ENCODE results near the gene MYCBPAP. TPM values are rescaled to one million over a fixed set of nuclear protein-coding genes. Genes with fewer than 3 reads are reported as not detected.

MYCBPAP gene
- total and polyA plus RNA-seq, 7 donors = 0.05 to 0.99 (median 0.27) TPM; not detected in 2

DNA sequence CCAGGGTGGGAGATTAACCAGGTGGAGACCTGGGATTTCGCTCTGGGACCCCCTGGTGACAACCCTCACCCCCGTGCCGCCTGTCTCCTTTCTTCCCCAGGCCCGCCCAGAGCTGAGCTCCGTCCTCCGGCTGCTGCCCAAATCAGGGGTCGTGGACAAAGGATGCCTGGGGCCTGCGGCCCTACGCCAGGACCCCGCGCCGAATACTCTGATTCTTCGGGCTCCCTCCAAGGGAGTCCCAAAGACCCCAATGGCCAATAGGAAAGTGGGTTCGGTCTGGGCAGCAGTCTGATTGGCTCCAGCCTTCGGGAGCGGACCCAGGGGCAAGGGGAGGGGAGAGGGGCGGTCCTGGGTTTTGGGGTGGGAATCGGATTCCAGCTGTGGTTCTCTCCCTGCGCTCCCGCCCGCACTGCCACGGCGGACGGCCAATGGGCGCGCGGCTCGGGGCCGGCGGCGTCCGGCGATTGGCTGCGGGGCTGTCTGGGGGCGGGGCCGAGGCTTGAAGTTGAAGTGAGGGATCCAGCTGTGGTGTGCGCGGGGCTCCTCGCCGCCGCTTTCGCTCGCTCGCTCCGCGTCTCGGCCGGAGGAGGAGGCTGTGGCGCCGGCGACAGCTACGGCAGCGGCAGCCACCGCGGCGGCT, 52.1 kb downstream of the MYCBPAP start, which contains the start of gene CACNA1G:
TSS of gene CACNA1G (plus strand) at position 531 of the 640 bp plus-strand sequence. CDS start 745 bp downstream, outside the sequence.
- peak; percentile 92 to 93 for DNase-seq
- TF ChIP-seq, protein P1, sequence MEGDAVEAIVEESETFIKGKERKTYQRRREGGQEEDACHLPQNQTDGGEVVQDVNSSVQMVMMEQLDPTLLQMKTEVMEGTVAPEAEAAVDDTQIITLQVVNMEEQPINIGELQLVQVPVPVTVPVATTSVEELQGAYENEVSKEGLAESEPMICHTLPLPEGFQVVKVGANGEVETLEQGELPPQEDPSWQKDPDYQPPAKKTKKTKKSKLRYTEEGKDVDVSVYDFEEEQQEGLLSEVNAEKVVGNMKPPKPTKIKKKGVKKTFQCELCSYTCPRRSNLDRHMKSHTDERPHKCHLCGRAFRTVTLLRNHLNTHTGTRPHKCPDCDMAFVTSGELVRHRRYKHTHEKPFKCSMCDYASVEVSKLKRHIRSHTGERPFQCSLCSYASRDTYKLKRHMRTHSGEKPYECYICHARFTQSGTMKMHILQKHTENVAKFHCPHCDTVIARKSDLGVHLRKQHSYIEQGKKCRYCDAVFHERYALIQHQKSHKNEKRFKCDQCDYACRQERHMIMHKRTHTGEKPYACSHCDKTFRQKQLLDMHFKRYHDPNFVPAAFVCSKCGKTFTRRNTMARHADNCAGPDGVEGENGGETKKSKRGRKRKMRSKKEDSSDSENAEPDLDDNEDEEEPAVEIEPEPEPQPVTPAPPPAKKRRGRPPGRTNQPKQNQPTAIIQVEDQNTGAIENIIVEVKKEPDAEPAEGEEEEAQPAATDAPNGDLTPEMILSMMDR (IDR thresholded peaks at IDR 0.05) = no peak
- peak within 1 kb of the TSS; percentile 64 for H3K4me3 ChIP-seq
- 0 to 1% (median 1%) methylated on average over 27 to 56 of the region's 56 CpGs for WGBS, 3 donors
- intact Hi-C loops (cut with DNase I) = no loop called here
- no peak within 1 kb of the TSS for H3K27ac ChIP-seq
- peak; percentile 82 to 94 (median 90) for ATAC-seq
- peaks cover 19% of the 10 kb centered on the region for H3K4me1 ChIP-seq
- peaks cover 0 to 72% (median 32%) of the 10 kb centered on the region in 3 donors for H3K27me3 ChIP-seq (ENCODE audit: insufficient read depth in 3 of 3, low read length in 2 of 3)
- peaks cover 0 to 5% of the 10 kb centered on the region in 2 donors for H3K36me3 ChIP-seq (ENCODE audit: insufficient read depth in 1 of 2, low read depth in 1 of 2)
- no peaks in the 10 kb centered on the region for H3K9me3 ChIP-seq

DNA sequence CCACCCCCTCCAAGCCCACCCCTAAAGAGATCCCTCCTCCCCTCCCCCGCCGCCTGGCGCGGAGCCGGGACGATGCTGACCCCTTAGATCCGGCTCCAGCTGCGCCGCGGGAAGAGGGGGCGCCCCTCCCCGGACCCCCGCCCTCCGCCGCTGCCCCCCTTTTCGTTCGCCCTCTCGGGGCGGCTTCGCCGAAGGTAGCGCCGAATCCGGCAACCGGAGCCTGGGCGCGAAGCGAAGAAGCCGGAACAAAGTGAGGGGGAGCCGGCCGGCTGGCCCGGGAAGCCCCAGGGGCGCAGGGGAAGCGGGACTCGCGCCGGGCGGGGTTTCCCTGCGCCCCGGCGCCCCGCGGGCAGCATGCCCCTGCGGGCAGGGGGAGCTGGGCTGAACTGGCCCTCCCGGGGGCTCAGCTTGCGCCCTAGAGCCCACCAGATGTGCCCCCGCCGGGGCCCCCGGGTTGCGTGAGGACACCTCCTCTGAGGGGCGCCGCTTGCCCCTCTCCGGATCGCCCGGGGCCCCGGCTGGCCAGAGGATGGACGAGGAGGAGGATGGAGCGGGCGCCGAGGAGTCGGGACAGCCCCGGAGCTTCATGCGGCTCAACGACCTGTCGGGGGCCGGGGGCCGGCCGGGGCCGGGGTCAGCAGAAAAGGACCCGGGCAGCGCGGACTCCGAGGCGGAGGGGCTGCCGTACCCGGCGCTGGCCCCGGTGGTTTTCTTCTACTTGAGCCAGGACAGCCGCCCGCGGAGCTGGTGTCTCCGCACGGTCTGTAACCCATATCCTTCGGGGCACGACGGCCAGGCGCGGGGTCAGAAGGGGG, 52.9 kb downstream of the MYCBPAP start:
- peak overlapping the region; percentile 64 for H3K4me3 ChIP-seq
- ATAC-seq (no peak), DNase-seq (no peak)
- TF ChIP-seq, protein P1 (IDR thresholded peaks at IDR 0.05) = no peak
- intact Hi-C loops (cut with DNase I) = no loop called here
- no peak overlapping the region for H3K27ac ChIP-seq
- no peaks in the 10 kb centered on the region for H3K9me3 ChIP-seq
- peaks cover 0 to 78% (median 32%) of the 10 kb centered on the region in 3 donors for H3K27me3 ChIP-seq (ENCODE audit: insufficient read depth in 3 of 3, low read length in 2 of 3)
- no peaks in the 10 kb centered on the region for H3K36me3 ChIP-seq (ENCODE audit: insufficient read depth in 1 of 2, low read depth in 1 of 2)
- 0 to 1% (median 1%) methylated on average over 23 to 86 of the region's 88 CpGs for WGBS, 3 donors
- H3K4me1 ChIP-seq = peaks cover 19% of the 10 kb centered on the region

DNA sequence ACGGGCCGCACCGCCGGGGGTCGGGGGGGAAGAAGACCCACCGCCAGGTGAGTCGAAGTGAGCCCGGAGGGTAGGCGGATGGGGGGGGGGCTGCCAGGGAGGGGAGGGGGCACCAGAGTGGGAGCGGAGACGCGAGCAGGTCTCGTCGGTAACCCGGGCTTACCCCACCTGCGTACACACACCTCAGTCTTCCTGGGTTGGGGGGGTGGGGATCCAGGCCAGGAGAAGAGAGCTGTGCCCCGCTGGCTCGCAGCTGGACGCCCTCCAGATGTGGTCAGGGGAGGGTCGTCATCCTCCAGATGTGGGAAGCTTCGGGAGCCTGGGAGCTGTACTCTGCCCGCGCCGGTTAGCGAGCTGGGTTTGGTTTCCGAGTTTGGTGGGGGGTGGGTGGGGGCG, 53.5 kb downstream of the MYCBPAP start:
- H3K27me3 ChIP-seq (ENCODE audit: insufficient read depth in 3 of 3, low read length in 2 of 3) = peaks cover 0 to 82% (median 32%) of the 10 kb centered on the region in 3 donors
- no peak overlapping the region for H3K27ac ChIP-seq
- H3K9me3 ChIP-seq = no peaks in the 10 kb centered on the region
- intact Hi-C loops (cut with DNase I) = no loop called here
- no peak for DNase-seq
- H3K36me3 ChIP-seq (ENCODE audit: insufficient read depth in 1 of 2, low read depth in 1 of 2) = no peaks in the 10 kb centered on the region
- H3K4me1 ChIP-seq = peaks cover 19% of the 10 kb centered on the region
- no peak for ATAC-seq
- TF ChIP-seq, protein P1 (IDR thresholded peaks at IDR 0.05) = no peak
- WGBS, 3 donors = 0 to 3% (median 3%) methylated on average over 8 to 27 of the region's 27 CpGs
- no peak overlapping the region for H3K4me3 ChIP-seq

DNA sequence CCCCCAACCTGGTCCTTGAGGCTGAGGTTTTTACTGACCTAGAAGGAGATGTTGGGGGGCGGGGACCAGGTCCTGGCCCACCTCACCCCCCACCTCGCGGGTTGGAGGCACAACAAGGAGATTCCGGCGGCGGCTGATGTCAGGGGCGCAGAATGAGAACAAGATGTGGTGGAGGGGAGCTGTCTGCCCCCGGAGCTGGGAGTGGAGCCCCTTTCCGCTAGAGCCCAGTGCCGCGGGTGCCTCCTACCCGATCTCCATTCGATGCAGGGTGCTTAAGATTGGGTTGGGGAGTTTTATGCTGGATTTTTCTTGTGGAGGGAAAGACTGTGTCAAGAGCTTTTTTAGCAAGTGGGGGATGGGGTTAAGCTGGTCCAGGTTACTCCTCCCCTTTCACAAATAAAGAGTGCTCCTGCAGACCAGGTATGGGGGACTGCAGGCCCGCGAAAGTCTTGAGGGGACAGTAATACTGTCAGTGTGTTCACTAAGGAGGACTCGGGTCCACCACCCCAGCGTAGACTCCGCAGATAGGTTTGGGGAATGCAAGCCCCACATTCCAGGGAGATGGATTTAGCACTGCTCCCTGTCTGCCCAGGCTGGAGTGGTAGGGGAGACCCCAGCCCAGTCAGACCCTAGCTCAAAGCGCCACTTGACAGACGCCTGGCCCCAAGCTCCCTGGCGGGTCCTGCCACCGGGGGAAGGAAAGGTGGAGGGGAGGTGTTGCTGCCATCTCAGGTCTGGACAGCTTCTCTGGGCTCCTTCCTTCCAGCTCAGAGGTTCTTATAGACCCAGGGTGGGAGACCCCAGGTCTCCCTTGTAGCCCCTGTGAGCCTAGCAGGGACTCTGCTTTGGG, 54.2 kb downstream of the MYCBPAP start:
- no peaks in the 10 kb centered on the region for H3K36me3 ChIP-seq (ENCODE audit: insufficient read depth in 1 of 2, low read depth in 1 of 2)

More for the DNA sequence above, 54.2 kb downstream of the MYCBPAP start:
- intact Hi-C loops (cut with DNase I) = no loop called here
- H3K4me3 ChIP-seq = no peak overlapping the region
- TF ChIP-seq, protein P1 (IDR thresholded peaks at IDR 0.05) = no peak
- peaks cover 0 to 79% (median 32%) of the 10 kb centered on the region in 3 donors for H3K27me3 ChIP-seq (ENCODE audit: insufficient read depth in 3 of 3, low read length in 2 of 3)
- DNase-seq (no peak), ATAC-seq (no peak)
- peaks cover 19% of the 10 kb centered on the region for H3K4me1 ChIP-seq
- H3K9me3 ChIP-seq = no peaks in the 10 kb centered on the region
- H3K27ac ChIP-seq = no peak overlapping the region
- WGBS, 3 donors = 43 to 49% (median 43%) methylated on average over 22 of the region's 22 CpGs
